Measurements from ENCODE around the gene SNN. TPM values are rescaled to one million over a fixed set of nuclear protein-coding genes. Genes with fewer than 3 reads are reported as not detected.

SNN gene
- polyA plus RNA-seq, 2 of the 4 experiments (the other 2 are of a cell fraction): 6.3 to 10.7 TPM

DNA sequence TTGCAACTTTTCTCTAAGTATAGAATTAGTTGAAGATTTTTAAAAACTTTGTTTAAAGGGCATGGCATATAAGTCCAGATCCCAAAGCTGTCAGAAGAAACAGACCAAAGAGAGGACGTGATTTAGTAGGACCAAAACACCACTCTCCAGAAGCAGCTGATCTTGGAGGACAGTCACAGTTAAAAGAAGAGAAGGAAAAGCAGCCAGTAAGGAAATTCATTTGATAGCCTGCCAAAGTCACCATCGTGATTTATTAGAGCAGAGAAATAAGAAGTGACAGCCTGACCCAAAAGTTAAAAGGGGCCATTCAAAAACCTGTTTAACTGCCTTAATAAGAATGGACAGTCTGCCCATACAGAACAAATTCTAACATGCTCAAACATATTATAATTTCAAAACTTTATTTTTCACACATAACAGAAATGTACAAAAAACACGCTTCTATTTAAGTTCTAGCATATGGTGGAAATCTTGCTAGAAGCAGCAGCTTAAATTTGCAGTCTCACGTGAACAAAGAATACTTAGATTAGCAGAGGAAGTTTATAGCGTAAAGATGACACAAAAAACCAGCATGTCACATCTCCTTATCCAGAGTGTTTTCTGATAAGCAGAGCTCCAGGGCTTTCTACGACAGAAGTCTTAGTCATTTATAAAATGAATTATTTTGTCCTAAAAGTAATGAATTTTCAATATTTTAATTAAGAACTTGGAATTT lies 37.2 kb downstream of the SNN start:
- DNase-seq (ENCODE audit: low read depth in 1 of 2, low spot score in 1 of 2): no peak
- CTCF ChIA-PET: interaction anchor here (0.7 to 1.9 kb wide), 3 partner anchors 10 to 309 kb away, joined by 3 to 10 read pairs (median 6); no protein-coding TSS in a partner anchor
- FAIRE-seq: no peak
- POLR2A ChIA-PET: no interaction called here
- H3K4me1 ChIP-seq: peaks cover 22% of the 10 kb centered on the region
- TF ChIP-seq RAD21 (conservative IDR thresholded peaks at IDR 0.05 in 1 of 2, IDR thresholded peaks at IDR 0.05 in 1 of 2) (no peak), BHLHE40 (IDR thresholded peaks at IDR 0.05; ENCODE audit: low read depth, low read length) (no peak), HOXB13 (CRISPR knock-in tag; IDR thresholded peaks at IDR 0.05; ENCODE audit: low read depth) (no peak), ESRRA (IDR thresholded peaks at IDR 0.05; ENCODE audit: borderline replicate concordance, low read length) (no peak), ZNF302 (CRISPR knock-in tag; IDR thresholded peaks at IDR 0.05) (no peak), SREBF2 (IDR thresholded peaks at IDR 0.05) (no peak), MAZ (IDR thresholded peaks at IDR 0.05; ENCODE audit: borderline replicate concordance, low read depth, low read length) (no peak), FOXS1 (CRISPR knock-in tag; IDR thresholded peaks at IDR 0.05) (no peak), CBX2 (IDR thresholded peaks at IDR 0.05; ENCODE audit: borderline replicate concordance, low read depth) (no peak), EHF (CRISPR knock-in tag; IDR thresholded peaks at IDR 0.05) (no peak), TFCP2L1 (CRISPR knock-in tag; IDR thresholded peaks at IDR 0.05) (no peak), PHF8 (IDR thresholded peaks at IDR 0.05; ENCODE audit: borderline replicate concordance, low read depth) (no peak), JUN (IDR thresholded peaks at IDR 0.05) (no peak)
- TF ChIP-seq, protein P1, sequence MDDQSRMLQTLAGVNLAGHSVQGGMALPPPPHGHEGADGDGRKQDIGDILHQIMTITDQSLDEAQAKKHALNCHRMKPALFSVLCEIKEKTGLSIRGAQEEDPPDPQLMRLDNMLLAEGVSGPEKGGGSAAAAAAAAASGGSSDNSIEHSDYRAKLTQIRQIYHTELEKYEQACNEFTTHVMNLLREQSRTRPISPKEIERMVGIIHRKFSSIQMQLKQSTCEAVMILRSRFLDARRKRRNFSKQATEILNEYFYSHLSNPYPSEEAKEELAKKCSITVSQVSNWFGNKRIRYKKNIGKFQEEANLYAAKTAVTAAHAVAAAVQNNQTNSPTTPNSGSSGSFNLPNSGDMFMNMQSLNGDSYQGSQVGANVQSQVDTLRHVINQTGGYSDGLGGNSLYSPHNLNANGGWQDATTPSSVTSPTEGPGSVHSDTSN (IDR thresholded peaks at IDR 0.05): no peak
- TF ChIP-seq, protein P2, sequence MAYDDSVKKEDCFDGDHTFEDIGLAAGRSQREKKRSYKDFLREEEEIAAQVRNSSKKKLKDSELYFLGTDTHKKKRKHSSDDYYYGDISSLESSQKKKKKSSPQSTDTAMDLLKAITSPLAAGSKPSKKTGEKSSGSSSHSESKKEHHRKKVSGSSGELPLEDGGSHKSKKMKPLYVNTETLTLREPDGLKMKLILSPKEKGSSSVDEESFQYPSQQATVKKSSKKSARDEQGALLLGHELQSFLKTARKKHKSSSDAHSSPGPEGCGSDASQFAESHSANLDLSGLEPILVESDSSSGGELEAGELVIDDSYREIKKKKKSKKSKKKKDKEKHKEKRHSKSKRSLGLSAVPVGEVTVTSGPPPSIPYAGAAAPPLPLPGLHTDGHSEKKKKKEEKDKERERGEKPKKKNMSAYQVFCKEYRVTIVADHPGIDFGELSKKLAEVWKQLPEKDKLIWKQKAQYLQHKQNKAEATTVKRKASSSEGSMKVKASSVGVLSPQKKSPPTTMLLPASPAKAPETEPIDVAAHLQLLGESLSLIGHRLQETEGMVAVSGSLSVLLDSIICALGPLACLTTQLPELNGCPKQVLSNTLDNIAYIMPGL (CRISPR knock-in tag; IDR thresholded peaks at IDR 0.05; ENCODE audit: borderline replicate concordance): no peak
- TF ChIP-seq, protein P3, sequence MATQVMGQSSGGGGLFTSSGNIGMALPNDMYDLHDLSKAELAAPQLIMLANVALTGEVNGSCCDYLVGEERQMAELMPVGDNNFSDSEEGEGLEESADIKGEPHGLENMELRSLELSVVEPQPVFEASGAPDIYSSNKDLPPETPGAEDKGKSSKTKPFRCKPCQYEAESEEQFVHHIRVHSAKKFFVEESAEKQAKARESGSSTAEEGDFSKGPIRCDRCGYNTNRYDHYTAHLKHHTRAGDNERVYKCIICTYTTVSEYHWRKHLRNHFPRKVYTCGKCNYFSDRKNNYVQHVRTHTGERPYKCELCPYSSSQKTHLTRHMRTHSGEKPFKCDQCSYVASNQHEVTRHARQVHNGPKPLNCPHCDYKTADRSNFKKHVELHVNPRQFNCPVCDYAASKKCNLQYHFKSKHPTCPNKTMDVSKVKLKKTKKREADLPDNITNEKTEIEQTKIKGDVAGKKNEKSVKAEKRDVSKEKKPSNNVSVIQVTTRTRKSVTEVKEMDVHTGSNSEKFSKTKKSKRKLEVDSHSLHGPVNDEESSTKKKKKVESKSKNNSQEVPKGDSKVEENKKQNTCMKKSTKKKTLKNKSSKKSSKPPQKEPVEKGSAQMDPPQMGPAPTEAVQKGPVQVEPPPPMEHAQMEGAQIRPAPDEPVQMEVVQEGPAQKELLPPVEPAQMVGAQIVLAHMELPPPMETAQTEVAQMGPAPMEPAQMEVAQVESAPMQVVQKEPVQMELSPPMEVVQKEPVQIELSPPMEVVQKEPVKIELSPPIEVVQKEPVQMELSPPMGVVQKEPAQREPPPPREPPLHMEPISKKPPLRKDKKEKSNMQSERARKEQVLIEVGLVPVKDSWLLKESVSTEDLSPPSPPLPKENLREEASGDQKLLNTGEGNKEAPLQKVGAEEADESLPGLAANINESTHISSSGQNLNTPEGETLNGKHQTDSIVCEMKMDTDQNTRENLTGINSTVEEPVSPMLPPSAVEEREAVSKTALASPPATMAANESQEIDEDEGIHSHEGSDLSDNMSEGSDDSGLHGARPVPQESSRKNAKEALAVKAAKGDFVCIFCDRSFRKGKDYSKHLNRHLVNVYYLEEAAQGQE (IDR thresholded peaks at IDR 0.05): no peak
- TF ChIP-seq, protein P4, sequence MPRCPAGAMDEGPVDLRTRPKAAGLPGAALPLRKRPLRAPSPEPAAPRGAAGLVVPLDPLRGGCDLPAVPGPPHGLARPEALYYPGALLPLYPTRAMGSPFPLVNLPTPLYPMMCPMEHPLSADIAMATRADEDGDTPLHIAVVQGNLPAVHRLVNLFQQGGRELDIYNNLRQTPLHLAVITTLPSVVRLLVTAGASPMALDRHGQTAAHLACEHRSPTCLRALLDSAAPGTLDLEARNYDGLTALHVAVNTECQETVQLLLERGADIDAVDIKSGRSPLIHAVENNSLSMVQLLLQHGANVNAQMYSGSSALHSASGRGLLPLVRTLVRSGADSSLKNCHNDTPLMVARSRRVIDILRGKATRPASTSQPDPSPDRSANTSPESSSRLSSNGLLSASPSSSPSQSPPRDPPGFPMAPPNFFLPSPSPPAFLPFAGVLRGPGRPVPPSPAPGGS (IDR thresholded peaks at IDR 0.05): no peak
- H3K4me2 ChIP-seq: no peak overlapping the region
- no peak overlapping the region; a peak in 1 of 6 replicates for H3K27ac ChIP-seq
- H3K4me3 ChIP-seq: no peak overlapping the region
- 92% methylated on average over 6 of the region's 6 CpGs for WGBS (ENCODE audit: missing lambda C conversion rate)
- H3K9me3 ChIP-seq: no peaks in the 10 kb centered on the region
- no peak for ATAC-seq

Data from A549 (cell line).